Esophagus muscularis mucosa (tissue), 3 donors: ENCODE results near the gene CAPN10.

Source experiments
- POLR2A ChIP-seq: fragments of 450-650 bp; IDR thresholded peaks from one replicate; pipeline ENCODE4 v1.6.1; 2017; ENCODE audit warnings: antibody characterized with exemption, moderate library complexity, mild to moderate bottlenecking, low read depth
- TF ChIP-seq, protein P1 (sequence below), 3 experiments: fragments of 200-600 bp in 2 of 3; fragments of 450-650 bp in 1 of 3; sonication (generic) in 2 of 3; IDR thresholded peaks; one replicate each; pipeline ENCODE4 v1.5.1; 2017 to 2019; ENCODE audit warnings: antibody characterized with exemption in 3 of 3, mild to moderate bottlenecking in 2 of 3, moderate library complexity in 1 of 3

DNA sequence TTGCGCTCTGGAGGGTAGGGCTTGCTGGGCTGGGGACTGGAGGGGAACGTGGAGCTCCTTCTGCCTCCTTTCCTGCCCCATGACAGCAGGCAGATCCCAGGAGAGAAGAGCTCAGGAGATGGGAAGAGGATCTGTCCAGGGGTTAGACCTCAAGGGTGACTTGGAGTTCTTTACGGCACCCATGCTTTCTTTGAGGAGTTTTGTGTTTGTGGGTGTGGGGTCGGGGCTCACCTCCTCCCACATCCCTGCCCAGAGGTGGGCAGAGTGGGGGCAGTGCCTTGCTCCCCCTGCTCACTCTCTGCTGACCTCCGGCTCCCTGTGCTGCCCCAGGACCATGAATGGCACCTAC, 43.1 kb downstream of the CAPN10 start:
- TF ChIP-seq, protein P1, sequence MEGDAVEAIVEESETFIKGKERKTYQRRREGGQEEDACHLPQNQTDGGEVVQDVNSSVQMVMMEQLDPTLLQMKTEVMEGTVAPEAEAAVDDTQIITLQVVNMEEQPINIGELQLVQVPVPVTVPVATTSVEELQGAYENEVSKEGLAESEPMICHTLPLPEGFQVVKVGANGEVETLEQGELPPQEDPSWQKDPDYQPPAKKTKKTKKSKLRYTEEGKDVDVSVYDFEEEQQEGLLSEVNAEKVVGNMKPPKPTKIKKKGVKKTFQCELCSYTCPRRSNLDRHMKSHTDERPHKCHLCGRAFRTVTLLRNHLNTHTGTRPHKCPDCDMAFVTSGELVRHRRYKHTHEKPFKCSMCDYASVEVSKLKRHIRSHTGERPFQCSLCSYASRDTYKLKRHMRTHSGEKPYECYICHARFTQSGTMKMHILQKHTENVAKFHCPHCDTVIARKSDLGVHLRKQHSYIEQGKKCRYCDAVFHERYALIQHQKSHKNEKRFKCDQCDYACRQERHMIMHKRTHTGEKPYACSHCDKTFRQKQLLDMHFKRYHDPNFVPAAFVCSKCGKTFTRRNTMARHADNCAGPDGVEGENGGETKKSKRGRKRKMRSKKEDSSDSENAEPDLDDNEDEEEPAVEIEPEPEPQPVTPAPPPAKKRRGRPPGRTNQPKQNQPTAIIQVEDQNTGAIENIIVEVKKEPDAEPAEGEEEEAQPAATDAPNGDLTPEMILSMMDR (IDR thresholded peaks at IDR 0.05) = no peak
- no peak for TF ChIP-seq POLR2A
